GM18499 (cell line): Measurements from ENCODE around the gene ASS1.

Experiments used
- ATAC-seq: cut with Tn5 transposase; IDR thresholded peaks from one replicate; pipeline ENCODE4 v1.9.1; 2021; ENCODE audit warnings: moderate number of reproducible peaks; ENCODE audit not compliant: insufficient read depth, unreplicated experiment

ASS1 gene

GRCh38 chr9:130549093-130549735 lies 104.5 kb downstream of the ASS1 start:
- ATAC-seq, result no peak
